Posterior vena cava (tissue), 2 donors: ENCODE data around the gene SLC25A43. TPM values are rescaled to one million over a fixed set of nuclear protein-coding genes. Genes with fewer than 3 reads are reported as not detected.
"Not testable (repeated sequence)": the region's sequence is repeated elsewhere in the genome, so short reads cannot be mapped to it uniquely, and the experiment has no call there.

Source experiments
- DNase-seq: peaks from one replicate; pipeline ENCODE4 v3.0.0-alpha.2; 2020; ENCODE audit warnings: low spot score
- intact Hi-C, 2 donors: fragments of 100-400 bp; cut with DNase I; formaldehyde crosslinking; loops; one replicate each; pipeline versions ENCODE4 v1.14.1 to v1.14.2; 2022 to 2023
- total RNA-seq, 2 donors: library from RNA; stranded (reverse); fragmentation: NEBNext Ultra II Directional; extraction: Animal tissue kit (Norgen Biotek cat#: 25700); gene quantifications; one replicate each; pipeline ENCODE4 v1.2.1, GENCODE V29; 2021
- donor health status: DM: yes; HTN: yes; CAD: no.
- donor health status: DM: yes; HTN: yes; CAD: no.

SLC25A43 gene
- total RNA-seq, 2 donors from 2014 or later, result 14.0 to 14.7 TPM

DNA sequence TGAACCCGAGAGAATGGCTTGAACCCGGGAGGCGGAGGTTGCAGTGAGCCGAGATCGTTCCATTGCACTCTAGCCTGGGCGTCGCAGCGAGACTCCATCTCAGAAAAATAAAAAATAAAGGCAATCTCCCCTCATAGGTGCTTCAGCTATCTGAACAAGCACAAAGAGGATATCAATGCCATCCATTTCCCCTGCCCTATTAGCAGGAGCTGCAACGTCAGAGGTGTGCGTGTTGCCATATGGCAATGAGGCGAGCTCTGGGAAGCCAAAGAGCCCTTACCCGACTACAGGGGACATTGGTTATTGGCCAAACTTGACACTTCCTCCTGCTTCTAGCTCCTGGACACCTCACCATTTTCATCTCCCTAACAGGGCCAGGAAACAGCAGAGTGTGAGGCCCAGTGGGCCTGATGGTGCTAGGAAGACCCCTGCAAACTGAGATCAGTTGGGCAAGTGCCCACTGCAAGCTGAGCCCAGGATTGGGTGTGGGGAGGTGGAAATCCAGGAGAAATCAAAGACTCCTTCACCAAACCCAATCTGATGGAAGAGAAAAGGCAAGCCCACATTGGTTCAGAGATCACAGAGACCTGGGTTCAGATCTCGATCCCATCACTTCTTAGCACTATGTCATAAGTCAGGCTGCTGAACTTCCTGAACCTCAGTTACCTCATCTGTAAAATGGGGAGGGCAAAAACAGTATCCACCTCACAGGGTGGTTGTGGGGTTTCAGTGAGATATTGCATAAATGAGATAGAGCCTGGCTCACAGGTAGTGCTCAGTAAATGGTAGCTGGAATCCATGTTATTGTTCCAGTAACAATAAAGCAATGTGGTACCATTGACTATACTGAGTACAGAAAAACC is 90.3 kb downstream of the SLC25A43 start:
- peak; percentile 32 for DNase-seq
- intact Hi-C loops, result no loop called here

- intact Hi-C loops, result no loop called here
- DNase-seq, result peak; percentile 7
Measured at GRCh38 chrX:119492463-119492862, 93.3 kb downstream of the SLC25A43 start.

- DNase-seq, result peak; percentile 31
Measured at GRCh38 chrX:119493851-119494495, 94.8 kb downstream of the SLC25A43 start.

DNA sequence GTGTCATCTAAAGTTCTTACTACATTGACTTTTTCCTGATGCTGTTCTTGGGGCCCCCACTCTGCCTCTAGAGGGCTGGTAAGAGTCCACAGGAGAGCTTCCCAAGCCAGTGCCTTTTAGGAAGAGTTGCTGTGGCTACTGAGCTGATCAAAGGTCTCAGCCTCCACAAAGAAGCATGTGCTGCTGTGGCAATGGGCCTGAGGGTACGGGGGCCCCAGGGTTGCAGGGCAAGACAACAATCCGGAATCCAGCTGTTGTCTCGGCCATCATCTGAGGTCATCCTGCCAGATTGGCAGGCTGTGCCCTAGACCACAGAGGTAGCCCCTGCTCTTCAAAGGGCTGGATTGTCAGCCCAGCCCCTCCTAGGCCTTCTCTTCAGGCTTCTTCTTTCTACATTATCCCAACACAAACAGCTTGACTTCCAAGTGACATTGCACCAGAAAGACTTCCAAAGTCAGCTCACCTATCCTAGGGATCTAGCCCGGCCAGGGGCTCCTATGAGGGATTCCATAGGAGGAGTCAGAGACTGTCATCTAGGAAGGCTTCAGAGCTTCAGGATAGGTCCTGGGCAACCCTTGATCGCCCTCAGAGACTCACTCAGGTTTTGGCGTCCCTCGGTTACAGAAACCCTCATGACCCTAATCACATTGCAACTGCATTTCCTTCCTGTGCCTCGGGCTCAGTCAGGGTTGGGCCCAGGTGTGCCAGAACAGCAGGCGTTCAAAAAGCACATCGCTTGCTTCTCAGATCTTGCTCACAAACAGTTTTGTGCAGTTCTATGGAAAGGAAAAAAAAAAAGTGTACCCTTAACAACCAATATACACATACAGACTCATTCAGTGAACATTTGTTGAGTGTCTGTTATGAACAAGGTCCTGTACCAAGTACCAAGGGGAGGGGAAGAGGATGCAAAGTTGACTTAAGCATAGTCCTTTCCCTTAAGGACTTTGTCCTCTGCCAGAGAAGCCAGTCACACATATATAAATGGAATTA is 96.9 kb downstream of the SLC25A43 start:
- intact Hi-C loops, result no loop called here

More at GRCh38 chrX:119493851-119494495, 94.8 kb downstream of the SLC25A43 start:
- intact Hi-C loops, result not testable (repeated sequence)

GRCh38 chrX:119497185-119497584 is 98.0 kb downstream of the SLC25A43 start:
- intact Hi-C loops, result no loop called here
- DNase-seq, result no peak

More for the DNA sequence above, 96.9 kb downstream of the SLC25A43 start:
- peak; percentile 47 for DNase-seq

DNA sequence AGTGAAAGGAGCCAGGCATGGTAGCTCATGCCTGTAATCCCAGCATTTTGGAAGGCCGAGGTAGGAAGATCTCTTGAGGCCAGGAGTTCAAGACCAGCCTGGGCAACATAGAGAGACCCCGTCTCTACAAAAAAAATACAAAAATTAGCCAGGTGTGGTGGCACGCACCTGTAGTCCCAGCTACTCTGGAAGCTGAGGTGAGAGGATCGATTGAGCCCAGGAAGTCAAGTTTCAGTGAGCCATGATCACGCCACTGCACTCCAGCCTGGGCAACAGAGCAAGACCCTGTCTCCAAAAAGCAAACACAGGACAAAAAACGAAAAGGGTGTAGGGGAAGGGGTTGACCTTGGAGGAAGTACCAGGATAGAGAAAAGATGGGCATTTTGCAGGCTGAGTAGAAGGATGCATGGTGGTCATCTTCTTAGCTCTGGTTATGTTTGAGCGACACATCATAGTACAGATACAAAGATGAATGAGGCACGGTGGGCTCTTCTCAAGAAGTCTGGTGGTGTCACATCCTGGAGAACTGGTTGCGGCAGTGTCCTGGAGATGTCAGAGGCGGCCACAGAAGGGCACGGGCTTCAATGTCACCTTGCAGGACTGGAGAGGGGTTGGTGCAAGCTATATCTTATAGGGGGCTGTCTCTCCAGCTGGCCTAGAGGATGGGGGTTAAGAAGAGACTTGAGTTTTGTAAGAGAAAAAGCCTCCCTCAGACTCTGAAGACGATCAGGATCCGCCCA is 101.1 kb downstream of the SLC25A43 start:
- intact Hi-C loops, result no loop called here
- DNase-seq, result peak; percentile 62

GRCh38 chrX:119501511-119502148 is 102.5 kb downstream of the SLC25A43 start:
- DNase-seq, result peak; percentile 31
- intact Hi-C loops, result no loop called here

- intact Hi-C loops, result no loop called here
- DNase-seq, result peak; percentile 76
Measured at GRCh38 chrX:119502727-119503483, 103.8 kb downstream of the SLC25A43 start.

DNA sequence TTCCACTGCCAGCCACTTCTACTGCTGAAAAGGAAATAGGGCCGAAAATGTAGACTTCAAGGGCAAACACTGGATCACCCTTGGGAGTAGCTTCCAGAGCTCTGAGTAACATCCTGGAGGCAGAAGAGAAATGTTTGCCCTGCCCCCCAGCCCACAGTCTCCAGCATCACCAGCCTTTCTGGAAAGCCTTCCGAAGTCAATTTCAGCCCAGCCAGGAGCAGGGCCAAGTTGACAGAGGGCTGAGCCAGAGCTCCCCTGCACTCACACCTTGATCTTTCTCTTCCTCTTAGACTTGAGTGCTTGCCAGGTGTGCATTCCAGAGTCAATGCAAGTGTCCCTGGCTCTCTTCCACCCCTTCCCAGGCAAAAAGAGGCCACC is 104.3 kb downstream of the SLC25A43 start:
- DNase-seq, result peak; percentile 83
- intact Hi-C loops, result no loop called here

Other genes with a start within 250 kb of the SLC25A43 start
- 100 to 1,000 TPM in 1 of 2 donors, 10 to 100 TPM in 1; 96.4 to 126 TPM for gene PGRMC1, start 163.1 kb upstream of the SLC25A43 start, total RNA-seq
- gene SLC25A5, start 69.1 kb downstream of the SLC25A43 start, total RNA-seq, result 100 to 1,000 TPM; 134 to 150 TPM
- 10 to 100 TPM; 13.6 to 15.1 TPM for gene STEEP1, start 166.1 kb downstream of the SLC25A43 start, total RNA-seq
- gene UBE2A, start 175.2 kb downstream of the SLC25A43 start, total RNA-seq, result 10 to 100 TPM; 46.6 to 56.7 TPM
- gene NKRF, start 207.1 kb downstream of the SLC25A43 start, total RNA-seq, result 1 to 10 TPM; 6.8 to 7.5 TPM